ENCODE data around the gene KCNE4. TPM values are rescaled to one million over a fixed set of nuclear protein-coding genes. Genes with fewer than 3 reads are reported as not detected.

KCNE4 gene
- total RNA-seq, 1 donor, result 37.6 TPM

GRCh38 chr2:223102450-223102849 is 50.5 kb downstream of the KCNE4 start:
- Histone ChIP-seq H3K36me3 (ENCODE audit: insufficient read depth, low read length) (no peaks in the 10 kb centered on the region), H3K4me1 (ENCODE audit: insufficient read depth, low read length) (peaks cover 16% of the 10 kb centered on the region), H3K9me3 (ENCODE audit: low read depth, low read length) (no peaks in the 10 kb centered on the region), H3K27me3 (ENCODE audit: insufficient read depth, low read length) (no peaks in the 10 kb centered on the region), H3K27ac (ENCODE audit: low read depth, low read length) (no peak overlapping the region), H4K20me1 (ENCODE audit: insufficient read depth, low read length) (no peaks in the 10 kb centered on the region), H3K79me2 (ENCODE audit: insufficient read depth, low read length) (no peaks in the 10 kb centered on the region), H3K4me2 (ENCODE audit: insufficient read depth, low read length) (no peak overlapping the region), H2AFZ (ENCODE audit: low read length) (no peak overlapping the region), H3K4me3 (ENCODE audit: insufficient read depth, low read length) (no peak overlapping the region)
- no peak for DNase-seq (ENCODE audit: insufficient read length, low spot score, missing footprints)
- no peak for TF ChIP-seq CTCF (IDR thresholded peaks at IDR 0.05; ENCODE audit: extremely low read depth, low read depth, low read length)

DNA sequence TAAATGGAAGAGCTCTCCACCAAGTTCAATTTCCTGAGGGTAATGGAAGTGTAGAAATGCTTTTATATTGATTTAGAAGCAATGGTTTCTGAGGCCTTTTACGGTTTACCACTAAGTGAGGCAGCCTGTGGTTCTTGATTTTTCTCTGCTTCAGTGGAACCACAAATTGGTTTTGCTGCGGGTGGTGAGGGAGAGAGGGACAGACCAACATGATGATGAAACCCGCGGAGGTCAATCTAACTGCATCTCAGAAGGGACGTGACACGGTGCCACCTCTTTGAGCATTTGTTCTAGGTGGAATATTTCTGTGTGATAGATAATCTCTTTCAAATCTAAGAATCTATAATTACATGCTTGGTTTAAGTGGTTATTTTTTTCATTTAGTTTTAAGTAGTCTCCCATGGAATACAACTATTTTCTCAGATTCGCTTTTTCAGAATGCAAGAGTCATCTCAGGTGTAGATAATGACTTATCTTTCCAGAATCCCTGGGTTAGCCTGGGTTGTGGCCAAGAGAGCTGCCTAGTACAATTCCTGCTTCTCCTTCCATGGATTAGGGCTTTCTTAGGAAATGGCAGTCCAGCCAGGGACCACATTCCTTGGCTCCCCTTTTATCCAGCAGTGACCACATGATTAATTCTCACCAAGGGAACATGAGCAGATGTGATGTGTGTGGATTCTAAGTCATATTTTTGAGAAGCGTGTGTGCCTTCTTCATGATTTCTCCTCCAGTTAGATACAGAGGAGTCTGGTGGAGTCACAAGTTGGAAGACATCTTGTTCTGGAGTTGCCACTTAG is 52.5 kb downstream of the KCNE4 start:
- Histone ChIP-seq H3K4me2 (ENCODE audit: insufficient read depth, low read length) (no peak overlapping the region), H3K4me1 (ENCODE audit: insufficient read depth, low read length) (peaks cover 19% of the 10 kb centered on the region), H3K4me3 (ENCODE audit: insufficient read depth, low read length) (no peak overlapping the region), H2AFZ (ENCODE audit: low read length) (no peak overlapping the region), H3K27ac (ENCODE audit: low read depth, low read length) (no peak overlapping the region), H3K36me3 (ENCODE audit: insufficient read depth, low read length) (no peaks in the 10 kb centered on the region), H3K9me3 (ENCODE audit: low read depth, low read length) (no peaks in the 10 kb centered on the region), H3K79me2 (ENCODE audit: insufficient read depth, low read length) (no peaks in the 10 kb centered on the region), H4K20me1 (ENCODE audit: insufficient read depth, low read length) (no peaks in the 10 kb centered on the region), H3K27me3 (ENCODE audit: insufficient read depth, low read length) (no peaks in the 10 kb centered on the region)
- no peak for DNase-seq (ENCODE audit: insufficient read length, low spot score, missing footprints)
- no peak for TF ChIP-seq CTCF (IDR thresholded peaks at IDR 0.05; ENCODE audit: extremely low read depth, low read depth, low read length)

Other genes starting within 250 kb of the KCNE4 start
- gene ACSL3, start 191.2 kb upstream of the KCNE4 start, total RNA-seq, result 166 and 170 TPM in 2 replicates

Measured in osteoblast (primary cell).